ENCODE data around the gene PPA1. TPM values are rescaled to one million over a fixed set of nuclear protein-coding genes. Genes with fewer than 3 reads are reported as not detected.

PPA1 gene
- total and polyA plus RNA-seq, 2 of the 4 experiments (the other 2 are of a cell fraction) = 78.6 to 102 TPM

DNA sequence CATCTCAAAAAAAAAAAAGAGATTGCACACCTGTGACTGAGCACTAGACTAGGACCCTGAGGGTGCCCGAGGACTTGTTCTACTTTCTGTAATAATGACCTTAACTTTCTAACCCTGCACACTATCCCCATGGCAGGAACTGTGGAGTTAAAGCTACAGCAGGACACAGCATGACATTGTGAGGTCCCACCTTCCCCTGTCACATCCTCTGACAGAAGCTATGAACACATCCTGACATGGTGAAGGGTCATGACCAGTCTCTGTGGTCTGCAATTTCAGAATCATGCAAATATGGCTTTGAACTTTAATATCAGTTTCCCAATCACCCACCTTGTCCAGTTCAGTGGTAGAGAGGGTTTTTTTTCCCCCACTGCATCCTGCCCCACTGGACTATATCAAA lies 44.5 kb downstream of the PPA1 start:
- H3K18ac ChIP-seq (ENCODE audit: low read depth, low read length) = no peak overlapping the region
- no peak overlapping the region for H3K56ac ChIP-seq (ENCODE audit: extremely low read depth, insufficient read depth, low read length)
- H3K27me3 ChIP-seq (ENCODE audit: control insufficient read depth, insufficient read depth, low read length) = peaks cover 3% of the 10 kb centered on the region; the same call in 1 of the 2 replicates
- H3K9ac ChIP-seq (ENCODE audit: low read depth, low read length) = no peak overlapping the region
- no peak overlapping the region for H4K8ac ChIP-seq (ENCODE audit: low read depth in 2 of 2, low read length in 2 of 2)
- TF ChIP-seq MAZ (IDR thresholded peaks at IDR 0.05; ENCODE audit: borderline replicate concordance, low read depth, low read length) (no peak), RAD21 (IDR thresholded peaks at IDR 0.05; ENCODE audit: low read length) (no peak), MAFK (IDR thresholded peaks at IDR 0.05; ENCODE audit: low read depth, low read length) (no peak), CEBPB (IDR thresholded peaks at IDR 0.05; ENCODE audit: low read depth, low read length) (no peak), CHD1 (IDR thresholded peaks at IDR 0.05; ENCODE audit: low read depth, low read length) (no peak), MXI1 (IDR thresholded peaks at IDR 0.05; ENCODE audit: borderline replicate concordance, low read depth, low read length) (no peak), RCOR1 (IDR thresholded peaks at IDR 0.05; ENCODE audit: insufficient replicate concordance, low read length) (no peak), FOS (IDR thresholded peaks at IDR 0.05; ENCODE audit: low read depth, low read length) (no peak), SMC3 (IDR thresholded peaks at IDR 0.05; ENCODE audit: low read depth, low read length) (no peak), NFE2L2 (IDR thresholded peaks at IDR 0.05; ENCODE audit: low read depth, low read length) (no peak), RFX5 (IDR thresholded peaks at IDR 0.05; ENCODE audit: low read depth, low read length) (no peak), POLR2A (IDR thresholded peaks at IDR 0.05; ENCODE audit: low read depth, low read length) (no peak), BHLHE40 (IDR thresholded peaks at IDR 0.05; ENCODE audit: low read depth, low read length) (no peak)
- TF ChIP-seq, protein P1, sequence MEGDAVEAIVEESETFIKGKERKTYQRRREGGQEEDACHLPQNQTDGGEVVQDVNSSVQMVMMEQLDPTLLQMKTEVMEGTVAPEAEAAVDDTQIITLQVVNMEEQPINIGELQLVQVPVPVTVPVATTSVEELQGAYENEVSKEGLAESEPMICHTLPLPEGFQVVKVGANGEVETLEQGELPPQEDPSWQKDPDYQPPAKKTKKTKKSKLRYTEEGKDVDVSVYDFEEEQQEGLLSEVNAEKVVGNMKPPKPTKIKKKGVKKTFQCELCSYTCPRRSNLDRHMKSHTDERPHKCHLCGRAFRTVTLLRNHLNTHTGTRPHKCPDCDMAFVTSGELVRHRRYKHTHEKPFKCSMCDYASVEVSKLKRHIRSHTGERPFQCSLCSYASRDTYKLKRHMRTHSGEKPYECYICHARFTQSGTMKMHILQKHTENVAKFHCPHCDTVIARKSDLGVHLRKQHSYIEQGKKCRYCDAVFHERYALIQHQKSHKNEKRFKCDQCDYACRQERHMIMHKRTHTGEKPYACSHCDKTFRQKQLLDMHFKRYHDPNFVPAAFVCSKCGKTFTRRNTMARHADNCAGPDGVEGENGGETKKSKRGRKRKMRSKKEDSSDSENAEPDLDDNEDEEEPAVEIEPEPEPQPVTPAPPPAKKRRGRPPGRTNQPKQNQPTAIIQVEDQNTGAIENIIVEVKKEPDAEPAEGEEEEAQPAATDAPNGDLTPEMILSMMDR (conservative IDR thresholded peaks at IDR 0.05; ENCODE audit: low read depth, low read length) = no peak
- TF ChIP-seq, protein P2, sequence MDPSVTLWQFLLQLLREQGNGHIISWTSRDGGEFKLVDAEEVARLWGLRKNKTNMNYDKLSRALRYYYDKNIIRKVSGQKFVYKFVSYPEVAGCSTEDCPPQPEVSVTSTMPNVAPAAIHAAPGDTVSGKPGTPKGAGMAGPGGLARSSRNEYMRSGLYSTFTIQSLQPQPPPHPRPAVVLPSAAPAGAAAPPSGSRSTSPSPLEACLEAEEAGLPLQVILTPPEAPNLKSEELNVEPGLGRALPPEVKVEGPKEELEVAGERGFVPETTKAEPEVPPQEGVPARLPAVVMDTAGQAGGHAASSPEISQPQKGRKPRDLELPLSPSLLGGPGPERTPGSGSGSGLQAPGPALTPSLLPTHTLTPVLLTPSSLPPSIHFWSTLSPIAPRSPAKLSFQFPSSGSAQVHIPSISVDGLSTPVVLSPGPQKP (IDR thresholded peaks at IDR 0.05; ENCODE audit: borderline replicate concordance, low read depth, low read length) = no peak
- TF ChIP-seq, protein P3, sequence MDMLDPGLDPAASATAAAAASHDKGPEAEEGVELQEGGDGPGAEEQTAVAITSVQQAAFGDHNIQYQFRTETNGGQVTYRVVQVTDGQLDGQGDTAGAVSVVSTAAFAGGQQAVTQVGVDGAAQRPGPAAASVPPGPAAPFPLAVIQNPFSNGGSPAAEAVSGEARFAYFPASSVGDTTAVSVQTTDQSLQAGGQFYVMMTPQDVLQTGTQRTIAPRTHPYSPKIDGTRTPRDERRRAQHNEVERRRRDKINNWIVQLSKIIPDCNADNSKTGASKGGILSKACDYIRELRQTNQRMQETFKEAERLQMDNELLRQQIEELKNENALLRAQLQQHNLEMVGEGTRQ (IDR thresholded peaks at IDR 0.05; ENCODE audit: low read depth, low read length) = no peak
- no peak overlapping the region for H2BK120ac ChIP-seq (ENCODE audit: low read depth, low read length)
- H3K36me3 ChIP-seq (ENCODE audit: control insufficient read depth, insufficient read depth, low read length) = no peaks in the 10 kb centered on the region
- H2AK5ac ChIP-seq (ENCODE audit: low read depth, low read length) = no peak overlapping the region
- no TSS peak for BruUV-seq (replicated peaks)
- no peak overlapping the region for H2AK9ac ChIP-seq (replicated peaks; ENCODE audit: low read depth, low read length, poor library complexity)
- H3K23ac ChIP-seq (ENCODE audit: low read depth, low read length) = no peak overlapping the region
- H4K5ac ChIP-seq (ENCODE audit: low read depth, low read length) = no peak overlapping the region
- no peak overlapping the region for H2AFZ ChIP-seq (replicated peaks; ENCODE audit: low read length, poor library complexity)
- no peak overlapping the region for H3K27ac ChIP-seq (ENCODE audit: insufficient read depth, low read length)
- H4K20me1 ChIP-seq (ENCODE audit: insufficient read depth, low read length) = no peaks in the 10 kb centered on the region
- no peak overlapping the region for H2BK20ac ChIP-seq (ENCODE audit: low read depth, low read length)
- no peak overlapping the region for H2BK5ac ChIP-seq (ENCODE audit: low read depth, low read length, poor library complexity, severe bottlenecking)
- no peak overlapping the region for H2BK15ac ChIP-seq (ENCODE audit: low read depth, low read length)
- no CpG with 5 or more reads among the region's 1 CpG for WGBS, 2 experiments (ENCODE audit: extremely low coverage in 2 of 2, insufficient read length in 1 of 2)
- ChIA-PET CTCF (no interaction called here), POLR2A (ENCODE audit: unreplicated experiment) (no interaction called here)
- H3K4me3 ChIP-seq (ENCODE audit: insufficient read depth, low read depth, low read length) = no peak overlapping the region
- H3K9me1 ChIP-seq (ENCODE audit: insufficient read depth, low read length) = peaks cover 18% of the 10 kb centered on the region
- no peak overlapping the region for H3K4ac ChIP-seq (ENCODE audit: low read depth, low read length)
- 0 out of 2 replicates have a peak overlapping the region, but pooled peaks have one; percentile 19 for H4K91ac ChIP-seq (ENCODE audit: insufficient read depth, low read depth, low read length)
- H3K9me3 ChIP-seq (ENCODE audit: control insufficient read depth, insufficient read depth, low read length) = no peaks in the 10 kb centered on the region
- H3K79me1 ChIP-seq (ENCODE audit: low read depth in 1 of 2, low read length in 2 of 2) = peaks cover 0 to 12% of the 10 kb centered on the region in 2 experiments; a peak in 2 of 4 replicates
- ATAC-seq (ENCODE audit: low read depth) = no peak
- no peak overlapping the region for H3K4me2 ChIP-seq (ENCODE audit: low read depth, low read length)
- dilution Hi-C loops (cut with HindIII; ENCODE audit: low sequenced_read_pairs, unreplicated experiment) = no loop called here
- peaks cover 31% of the 10 kb centered on the region for H3K4me1 ChIP-seq (ENCODE audit: control insufficient read depth, insufficient read depth, low read length)
- no peak for DNase-seq
- in situ Hi-C loops (cut with MboI; ENCODE audit: low sequenced_read_pairs) = no loop called here
- intact Hi-C loops (cut with micrococcal nuclease) = no loop called here
- H3K14ac ChIP-seq (replicated peaks; ENCODE audit: low read depth, low read length) = no peak overlapping the region

All from IMR-90 (cell line).